Trophoblast cell (in vitro differentiated cells and primary cell): ENCODE data around the gene C9orf72.

Source experiments
- DNase-seq, 2 donors: peaks; one replicate each; pipeline ENCODE4 v3.0.0-alpha.2; 2016
- H2AFZ ChIP-seq: 2 replicates; pipeline ENCODE4 v1.6.1; 2013; ENCODE audit warnings: low read length, moderate library complexity, mild to moderate bottlenecking; ENCODE audit not compliant: insufficient read depth, poor library complexity
- H2AK5ac ChIP-seq: 2 replicates; pipeline ENCODE4 v1.6.1; 2013; ENCODE audit warnings: mild to moderate bottlenecking, low read length
- H2BK120ac ChIP-seq: 2 replicates; pipeline ENCODE4 v1.6.1; 2013; ENCODE audit warnings: low read length, mild to moderate bottlenecking, moderate library complexity; ENCODE audit not compliant: insufficient read depth, poor library complexity
- H2BK12ac ChIP-seq: 2 replicates; pipeline ENCODE4 v1.6.1; 2013; ENCODE audit warnings: mild to moderate bottlenecking, low read length, moderate library complexity
- H2BK5ac ChIP-seq: 2 replicates; pipeline ENCODE4 v1.6.1; 2013; ENCODE audit warnings: low read length, low read depth, moderate library complexity, mild to moderate bottlenecking; ENCODE audit not compliant: poor library complexity
- H3K14ac ChIP-seq: 2 replicates; pipeline ENCODE4 v1.6.1; 2013; ENCODE audit warnings: mild to moderate bottlenecking, low read length
- H3K18ac ChIP-seq: 2 replicates; pipeline ENCODE4 v1.6.1; 2013; ENCODE audit warnings: mild to moderate bottlenecking, low read length
- H3K23ac ChIP-seq: 2 replicates; pipeline ENCODE4 v1.6.1; 2013; ENCODE audit warnings: low read length
- H3K27ac ChIP-seq: 2 replicates; pipeline ENCODE4 v1.5.1; 2013; ENCODE audit warnings: low read depth, mild to moderate bottlenecking, inconsistent platforms, low read length, moderate library complexity
- H3K27me3 ChIP-seq: 2 replicates; pipeline ENCODE4 v1.6.1; 2013; ENCODE audit warnings: inconsistent platforms, mild to moderate bottlenecking, low read length, moderate library complexity; ENCODE audit not compliant: insufficient read depth
- H3K36me3 ChIP-seq, 2 experiments: 1 replicate in 1 of 2; 2 replicates in 1 of 2; pipeline ENCODE4 v1.6.1; 2013; ENCODE audit warnings: low read length in 2 of 2, mild to moderate bottlenecking in 2 of 2, moderate library complexity in 1 of 2; ENCODE audit not compliant: insufficient read depth in 2 of 2, control insufficient read depth in 1 of 2
- H3K4ac ChIP-seq: 2 replicates; pipeline ENCODE4 v1.6.1; 2013; ENCODE audit warnings: low read depth, mild to moderate bottlenecking, low read length, moderate library complexity
- H3K4me1 ChIP-seq, 2 experiments: 1 replicate in 1 of 2; 2 replicates in 1 of 2; pipeline ENCODE4 v1.6.1; 2013; ENCODE audit warnings: low read length in 2 of 2, mild to moderate bottlenecking in 2 of 2, moderate library complexity in 1 of 2; ENCODE audit not compliant: insufficient read depth in 2 of 2, control insufficient read depth in 1 of 2
- H3K4me2 ChIP-seq: 2 replicates; pipeline ENCODE4 v1.6.1; 2013; ENCODE audit warnings: inconsistent platforms, mild to moderate bottlenecking, low read length, moderate library complexity
- H3K4me3 ChIP-seq: 2 replicates; pipeline ENCODE4 v1.5.1; 2013; ENCODE audit warnings: mild to moderate bottlenecking, low read depth, low read length, inconsistent platforms
- H3K79me1 ChIP-seq: one replicate; pipeline ENCODE4 v1.6.1; 2013; ENCODE audit warnings: low read length
- H3K79me2 ChIP-seq: 2 replicates; pipeline ENCODE4 v1.6.1; 2013; ENCODE audit warnings: low read length, mild to moderate bottlenecking; ENCODE audit not compliant: control insufficient read depth, insufficient read depth, poor library complexity
- H3K9ac ChIP-seq: 2 replicates; pipeline ENCODE4 v1.6.1; 2013; ENCODE audit warnings: mild to moderate bottlenecking, low read length
- H3K9me3 ChIP-seq: 2 replicates; pipeline ENCODE4 v1.6.1; 2013; ENCODE audit warnings: low read depth, mild to moderate bottlenecking, control low read depth, inconsistent platforms, low read length; ENCODE audit not compliant: insufficient read depth
- H4K12ac ChIP-seq: 2 replicates; pipeline ENCODE4 v1.6.1; 2013; ENCODE audit warnings: low read depth, mild to moderate bottlenecking, low read length, moderate library complexity
- H4K8ac ChIP-seq: 2 replicates; pipeline ENCODE4 v1.6.1; 2013; ENCODE audit warnings: low read depth, mild to moderate bottlenecking, low read length, moderate library complexity
- H4K91ac ChIP-seq: one replicate; pipeline ENCODE4 v1.6.1; 2013; ENCODE audit warnings: low read depth, mild to moderate bottlenecking, low read length, moderate library complexity
- WGBS: extraction: QIAGEN DNeasy Blood & Tissue Kit; methylation state at CpG from one replicate; pipeline ENCODE4 v1.1.7; 2013; ENCODE audit warnings: missing lambda C conversion rate; ENCODE audit not compliant: insufficient read length, insufficient coverage; ENCODE audit errors: extremely low coverage; 5-methylcytosine and 5-hydroxymethylcytosine counted together

C9orf72 gene

DNA sequence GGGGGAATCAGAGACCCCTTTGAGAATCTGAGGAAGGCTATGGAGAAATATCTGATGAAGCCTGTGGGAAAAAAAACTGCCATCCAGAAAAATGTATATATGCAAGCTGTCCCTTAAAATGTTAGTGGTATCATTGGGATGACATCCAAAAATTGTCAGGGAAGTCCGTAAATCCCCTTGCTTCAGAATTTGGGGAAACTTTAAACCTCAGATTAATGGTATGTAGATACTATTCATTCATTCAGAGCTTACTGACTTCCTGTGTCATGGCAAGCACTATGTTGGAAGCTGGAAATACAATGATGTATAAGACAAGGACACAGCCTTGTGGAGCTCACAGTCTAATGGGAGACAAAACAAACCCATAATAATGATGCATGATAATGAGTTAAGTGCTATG is 32.8 kb downstream of the C9orf72 start:
- no peaks in the 10 kb centered on the region for H3K79me2 ChIP-seq
- H2BK12ac ChIP-seq: no peak overlapping the region
- no peaks in the 10 kb centered on the region for H3K79me1 ChIP-seq
- H3K27ac ChIP-seq: no peak overlapping the region
- no peak overlapping the region for H3K4me2 ChIP-seq
- H2BK120ac ChIP-seq: no peak overlapping the region
- no peak overlapping the region for H3K4ac ChIP-seq
- no peaks in the 10 kb centered on the region for H3K9me3 ChIP-seq
- H3K18ac ChIP-seq: no peak overlapping the region
- H4K91ac ChIP-seq: no peak overlapping the region
- no peak overlapping the region for H3K4me3 ChIP-seq
- H4K12ac ChIP-seq: no peak overlapping the region
- H2AFZ ChIP-seq: no peak overlapping the region
- WGBS: no CpG with 5 or more reads among the region's 1 CpG
- H3K36me3 ChIP-seq: no peaks in the 10 kb centered on the region
- no peak for DNase-seq
- no peak overlapping the region for H3K14ac ChIP-seq
- no peak overlapping the region for H2BK5ac ChIP-seq
- H2AK5ac ChIP-seq: no peak overlapping the region
- H3K27me3 ChIP-seq: no peaks in the 10 kb centered on the region
- no peak overlapping the region for H4K8ac ChIP-seq
- no peak overlapping the region for H3K9ac ChIP-seq
- no peak overlapping the region for H3K23ac ChIP-seq
- H3K4me1 ChIP-seq: peaks cover 3 to 11% of the 10 kb centered on the region in 2 experiments

- Histone ChIP-seq H3K14ac (no peak overlapping the region), H4K91ac (no peak overlapping the region), H3K79me1 (no peaks in the 10 kb centered on the region), H3K4ac (no peak overlapping the region), H4K8ac (no peak overlapping the region), H3K36me3 (no peaks in the 10 kb centered on the region), H3K4me2 (no peak overlapping the region), H3K27me3 (no peaks in the 10 kb centered on the region), H2BK5ac (no peak overlapping the region), H3K9me3 (no peaks in the 10 kb centered on the region), H3K4me3 (no peak overlapping the region), H3K27ac (no peak overlapping the region), H2AFZ (no peak overlapping the region), H3K23ac (no peak overlapping the region), H3K9ac (no peak overlapping the region), H2AK5ac (no peak overlapping the region), H2BK120ac (no peak overlapping the region), H3K4me1 (peaks cover 3 to 11% of the 10 kb centered on the region in 2 experiments), H2BK12ac (no peak overlapping the region), H3K18ac (no peak overlapping the region), H3K79me2 (no peaks in the 10 kb centered on the region), H4K12ac (no peak overlapping the region)
- no CpG with 5 or more reads among the region's 5 CpGs for WGBS
- peak in 1 of 2 donors; percentile 17 for DNase-seq
These were observed 33.5 kb downstream of the C9orf72 start for GRCh38 chr9:27539479-27540441.

DNA sequence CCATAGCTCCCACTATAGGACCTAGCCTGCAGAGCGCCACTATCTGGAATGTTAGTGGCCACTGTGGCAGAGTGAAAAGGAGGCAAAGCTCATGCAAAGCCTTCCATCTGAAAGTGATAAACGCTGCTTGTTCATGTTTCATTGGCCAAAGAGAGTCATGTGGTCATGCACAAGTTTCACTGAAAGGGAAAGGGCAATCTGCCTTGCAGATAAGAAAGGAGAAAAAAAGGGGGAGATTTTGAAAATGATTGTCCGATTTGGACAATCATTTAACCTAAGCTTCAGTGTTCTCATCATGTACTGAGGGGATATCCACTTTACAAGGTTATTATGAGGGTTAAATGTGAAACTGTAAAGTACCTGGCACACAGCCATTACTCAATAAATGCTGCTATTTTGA is 34.6 kb downstream of the C9orf72 start:
- H2BK12ac ChIP-seq: no peak overlapping the region
- no peak overlapping the region for H3K14ac ChIP-seq
- no peak overlapping the region for H4K91ac ChIP-seq
- no peaks in the 10 kb centered on the region for H3K79me2 ChIP-seq
- WGBS: no CpG with 5 or more reads among the region's 3 CpGs
- H4K12ac ChIP-seq: no peak overlapping the region
- no peak overlapping the region for H3K27ac ChIP-seq
- no peak overlapping the region for H2BK120ac ChIP-seq
- no peak overlapping the region for H2AK5ac ChIP-seq
- no peak overlapping the region for H3K23ac ChIP-seq
- no peaks in the 10 kb centered on the region for H3K36me3 ChIP-seq
- H3K4ac ChIP-seq: no peak overlapping the region
- no peaks in the 10 kb centered on the region for H3K9me3 ChIP-seq
- no peaks in the 10 kb centered on the region for H3K79me1 ChIP-seq
- no peak overlapping the region for H3K9ac ChIP-seq
- no peak overlapping the region for H2BK5ac ChIP-seq
- no peaks in the 10 kb centered on the region for H3K27me3 ChIP-seq
- H4K8ac ChIP-seq: no peak overlapping the region
- H3K4me2 ChIP-seq: no peak overlapping the region
- H3K4me1 ChIP-seq: peaks cover 3 to 11% of the 10 kb centered on the region in 2 experiments
- no peak overlapping the region for H2AFZ ChIP-seq
- H3K4me3 ChIP-seq: no peak overlapping the region
- DNase-seq: no peak
- H3K18ac ChIP-seq: no peak overlapping the region

DNA sequence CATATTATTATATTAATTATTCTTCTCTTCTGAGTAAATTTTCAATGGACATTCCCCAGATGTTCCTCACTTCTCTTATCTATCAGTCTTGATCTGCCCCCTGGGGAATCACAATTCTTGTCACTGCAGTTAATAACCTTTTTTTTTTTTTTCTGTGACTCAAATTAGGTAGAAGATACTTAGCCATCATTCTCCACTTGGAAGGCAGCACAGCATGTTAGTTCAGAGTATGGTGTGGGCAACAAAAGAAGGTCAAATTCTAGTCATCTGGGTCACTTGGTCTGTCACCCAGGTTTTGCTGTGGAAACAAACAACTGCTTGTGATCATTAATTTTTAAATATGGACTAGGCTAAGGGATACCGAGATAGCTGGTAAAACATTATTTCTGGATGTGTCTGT is 35.5 kb downstream of the C9orf72 start:
- H3K4me2 ChIP-seq: no peak overlapping the region
- no peaks in the 10 kb centered on the region for H3K79me2 ChIP-seq
- no peaks in the 10 kb centered on the region for H3K36me3 ChIP-seq
- no peak overlapping the region for H4K12ac ChIP-seq
- no peaks in the 10 kb centered on the region for H3K79me1 ChIP-seq
- no peak overlapping the region for H4K8ac ChIP-seq
- no CpG with 5 or more reads among the region's 1 CpG for WGBS
- no peak overlapping the region for H2BK5ac ChIP-seq
- H3K27ac ChIP-seq: no peak overlapping the region
- no peak overlapping the region for H3K9ac ChIP-seq
- H3K9me3 ChIP-seq: no peaks in the 10 kb centered on the region
- no peak overlapping the region for H3K18ac ChIP-seq
- H3K4me3 ChIP-seq: no peak overlapping the region
- H2AFZ ChIP-seq: no peak overlapping the region
- H3K14ac ChIP-seq: no peak overlapping the region
- H2BK12ac ChIP-seq: no peak overlapping the region
- H3K4ac ChIP-seq: no peak overlapping the region
- no peaks in the 10 kb centered on the region for H3K27me3 ChIP-seq
- peak in 1 of 2 donors; percentile 42 for DNase-seq
- no peak overlapping the region for H2AK5ac ChIP-seq
- H3K4me1 ChIP-seq: peaks cover 3 to 11% of the 10 kb centered on the region in 2 experiments
- H3K23ac ChIP-seq: no peak overlapping the region
- H4K91ac ChIP-seq: no peak overlapping the region
- H2BK120ac ChIP-seq: no peak overlapping the region
